ENCODE results near the gene OR11G2. TPM values are rescaled to one million over a fixed set of nuclear protein-coding genes. Genes with fewer than 3 reads are reported as not detected.
"Not testable (repeated sequence)": the region's sequence is repeated elsewhere in the genome, so short reads cannot be mapped to it uniquely, and the experiment has no call there.

The OR11G2 gene
- total and polyA plus RNA-seq, 4 donors, result not detected

DNA sequence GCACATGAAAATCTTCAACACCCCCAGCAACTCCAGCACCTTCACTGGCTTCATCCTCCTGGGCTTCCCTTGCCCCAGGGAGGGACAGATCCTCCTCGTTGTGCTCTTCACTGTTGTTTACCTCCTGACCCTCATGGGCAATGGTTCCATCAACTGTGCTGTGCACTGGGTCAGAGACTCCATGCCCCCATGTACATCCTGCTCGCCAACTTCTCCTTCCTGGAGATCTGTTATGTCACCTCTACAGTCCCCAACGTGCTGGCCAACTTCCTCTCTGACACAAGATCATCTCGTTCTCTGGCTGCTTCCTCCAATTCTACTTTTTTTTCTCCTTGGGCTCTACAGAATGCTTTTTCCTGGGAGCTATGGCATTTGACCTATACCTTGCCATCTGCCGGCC lies 11.5 kb upstream of the OR11G2 start:
- H3K27ac ChIP-seq (ENCODE audit: low read depth in 1 of 2, low read length in 2 of 2), result no peak overlapping the region
- no peaks in the 10 kb centered on the region for H3K36me3 ChIP-seq (ENCODE audit: control insufficient read depth in 1 of 2, insufficient read depth in 2 of 2, low read length in 1 of 2)
- H3K4me1 ChIP-seq (ENCODE audit: control insufficient read depth in 1 of 2, insufficient read depth in 2 of 2, low read length in 2 of 2), result no peaks in the 10 kb centered on the region
- 41 to 50% methylated on average over 5 of the region's 5 CpGs for WGBS, 2 donors
- no peaks in the 10 kb centered on the region for H3K27me3 ChIP-seq (ENCODE audit: control insufficient read depth in 1 of 2, insufficient read depth in 2 of 2, low read length in 1 of 2)
- DNase-seq (peak in 1 of 2 donors; percentile 59), ATAC-seq (ENCODE audit: low FRiP score) (no peak)
- no peak overlapping the region for H3K4me3 ChIP-seq (ENCODE audit: low read length in 2 of 2)
- intact Hi-C loops (cut with DNase I), result no loop called here
- H3K9me3 ChIP-seq (ENCODE audit: control insufficient read depth, low read length), result no peaks in the 10 kb centered on the region

DNA sequence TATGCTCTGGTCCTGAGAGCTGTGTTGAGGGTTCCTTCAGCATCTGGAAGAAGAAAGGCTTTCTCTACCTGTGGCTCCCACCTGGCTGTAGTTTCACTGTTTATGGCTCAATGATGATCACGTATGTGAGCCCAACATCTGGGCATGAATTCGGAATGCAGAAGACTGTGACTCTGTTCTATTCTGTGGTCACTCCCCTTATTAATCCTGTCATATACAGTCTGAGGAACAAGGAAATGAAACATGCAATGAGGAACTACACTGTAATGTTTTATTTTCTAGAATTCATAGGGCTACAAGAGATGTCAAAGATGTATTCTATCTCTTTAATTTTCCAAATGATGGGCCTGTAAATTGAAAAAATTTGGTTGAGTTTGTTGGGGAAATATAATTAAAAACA lies 10.8 kb upstream of the OR11G2 start:
- Histone ChIP-seq H3K9me3 (ENCODE audit: control insufficient read depth, low read length) (no peaks in the 10 kb centered on the region), H3K27ac (ENCODE audit: low read depth in 1 of 2, low read length in 2 of 2) (no peak overlapping the region), H3K36me3 (ENCODE audit: control insufficient read depth in 1 of 2, insufficient read depth in 2 of 2, low read length in 1 of 2) (no peaks in the 10 kb centered on the region), H3K4me1 (ENCODE audit: control insufficient read depth in 1 of 2, insufficient read depth in 2 of 2, low read length in 2 of 2) (no peaks in the 10 kb centered on the region), H3K4me3 (ENCODE audit: low read length in 2 of 2) (no peak overlapping the region), H3K27me3 (ENCODE audit: control insufficient read depth in 1 of 2, insufficient read depth in 2 of 2, low read length in 1 of 2) (no peaks in the 10 kb centered on the region)
- DNase-seq (no peak), ATAC-seq (ENCODE audit: low FRiP score) (no peak)
- WGBS, 2 donors, result 57 to 61% methylated on average over 2 of the region's 2 CpGs
- intact Hi-C loops (cut with DNase I), result no loop called here

DNA sequence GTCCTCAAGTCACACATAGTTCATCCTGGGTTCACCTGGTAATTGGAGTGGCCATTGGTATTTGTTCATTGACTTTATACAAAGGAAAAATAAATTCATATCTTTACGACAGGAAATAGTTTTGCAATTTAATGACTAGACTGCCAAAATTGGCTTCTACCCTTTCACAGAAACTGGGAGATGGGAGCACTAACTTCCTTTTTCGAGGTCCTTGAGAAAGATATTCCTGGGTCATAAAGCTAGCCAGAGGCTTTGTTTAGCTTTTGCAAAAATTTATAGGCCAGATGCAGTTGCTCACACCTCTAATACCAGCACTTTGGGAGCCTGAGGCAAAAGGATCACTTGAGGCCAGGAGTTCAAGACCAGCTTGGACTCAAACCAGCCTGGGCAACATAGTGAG lies 10.2 kb upstream of the OR11G2 start:
- Histone ChIP-seq H3K4me3 (ENCODE audit: low read length in 2 of 2) (no peak overlapping the region), H3K4me1 (ENCODE audit: control insufficient read depth in 1 of 2, insufficient read depth in 2 of 2, low read length in 2 of 2) (no peaks in the 10 kb centered on the region), H3K27ac (ENCODE audit: low read depth in 1 of 2, low read length in 2 of 2) (no peak overlapping the region), H3K36me3 (ENCODE audit: control insufficient read depth in 1 of 2, insufficient read depth in 2 of 2, low read length in 1 of 2) (no peaks in the 10 kb centered on the region), H3K9me3 (ENCODE audit: control insufficient read depth, low read length) (no peaks in the 10 kb centered on the region), H3K27me3 (ENCODE audit: control insufficient read depth in 1 of 2, insufficient read depth in 2 of 2, low read length in 1 of 2) (no peaks in the 10 kb centered on the region)
- intact Hi-C loops (cut with DNase I), result no loop called here
- 52 to 59% methylated on average over 2 of the region's 2 CpGs for WGBS, 2 donors
- ATAC-seq (ENCODE audit: low FRiP score) (no peak), DNase-seq (no peak)

DNA sequence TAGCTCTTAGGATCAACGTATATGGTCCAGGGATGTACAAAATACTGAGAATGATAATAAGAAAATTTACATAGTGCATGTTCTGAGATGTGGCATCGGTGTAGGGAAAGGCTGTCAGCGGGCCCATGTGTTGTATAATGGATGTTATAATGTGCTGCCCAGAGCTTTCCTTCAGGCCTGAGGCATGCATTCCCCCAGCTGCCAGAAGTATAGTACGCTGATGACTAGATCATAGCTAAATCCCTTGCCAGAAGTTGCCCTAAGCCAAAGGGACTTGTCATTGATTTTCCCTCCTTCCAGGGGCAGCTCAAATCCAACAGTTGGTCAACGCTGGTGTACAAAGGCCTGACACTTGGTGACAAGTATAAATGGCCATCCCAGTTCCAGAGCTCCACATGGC lies 6.5 kb upstream of the OR11G2 start:
- intact Hi-C loops (cut with DNase I), result no loop called here
- H3K9me3 ChIP-seq (ENCODE audit: control insufficient read depth, low read length), result no peaks in the 10 kb centered on the region
- no peak for DNase-seq
- no peaks in the 10 kb centered on the region for H3K4me1 ChIP-seq (ENCODE audit: control insufficient read depth in 1 of 2, insufficient read depth in 2 of 2, low read length in 2 of 2)
- H3K27ac ChIP-seq (ENCODE audit: low read depth in 1 of 2, low read length in 2 of 2), result no peak overlapping the region
- WGBS, 2 donors, result 40 to 49% methylated on average over 5 of the region's 5 CpGs
- no peak for ATAC-seq (ENCODE audit: low FRiP score)
- H3K27me3 ChIP-seq (ENCODE audit: control insufficient read depth in 1 of 2, insufficient read depth in 2 of 2, low read length in 1 of 2), result no peaks in the 10 kb centered on the region
- H3K36me3 ChIP-seq (ENCODE audit: control insufficient read depth in 1 of 2, insufficient read depth in 2 of 2, low read length in 1 of 2), result no peaks in the 10 kb centered on the region
- no peak overlapping the region for H3K4me3 ChIP-seq (ENCODE audit: low read length in 2 of 2)

DNA sequence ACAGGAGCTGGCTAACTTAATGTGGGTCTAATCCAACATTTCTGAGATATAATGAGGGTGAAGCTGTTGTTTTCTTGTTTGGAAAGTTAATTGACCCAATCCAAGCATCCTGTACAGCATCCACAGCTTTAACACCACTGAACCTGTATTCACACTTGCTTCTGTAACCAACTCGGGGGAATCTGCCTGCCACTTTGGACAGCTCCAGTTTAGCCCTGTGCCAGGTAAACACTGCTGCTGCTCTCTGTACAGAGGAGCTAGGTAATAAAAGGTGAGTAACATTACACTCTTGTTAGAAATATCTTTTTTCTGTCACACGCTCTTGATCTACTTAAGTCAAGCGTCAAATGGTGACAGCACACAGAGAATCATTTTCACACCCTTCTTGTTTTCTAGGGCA lies 700 bp downstream of the OR11G2 start:
- H3K4me1 ChIP-seq (ENCODE audit: control insufficient read depth in 1 of 2, insufficient read depth in 2 of 2, low read length in 2 of 2), result no peaks in the 10 kb centered on the region
- WGBS, 2 donors, result 73 to 78% methylated on average over 3 of the region's 3 CpGs
- no peaks in the 10 kb centered on the region for H3K36me3 ChIP-seq (ENCODE audit: control insufficient read depth in 1 of 2, insufficient read depth in 2 of 2, low read length in 1 of 2)
- no peaks in the 10 kb centered on the region for H3K9me3 ChIP-seq (ENCODE audit: control insufficient read depth, low read length)
- H3K4me3 ChIP-seq (ENCODE audit: low read length in 2 of 2), result no peak overlapping the region
- ATAC-seq (ENCODE audit: low FRiP score), result no peak
- intact Hi-C loops (cut with DNase I), result no loop called here
- H3K27ac ChIP-seq (ENCODE audit: low read depth in 1 of 2, low read length in 2 of 2), result no peak overlapping the region
- H3K27me3 ChIP-seq (ENCODE audit: control insufficient read depth in 1 of 2, insufficient read depth in 2 of 2, low read length in 1 of 2), result no peaks in the 10 kb centered on the region
- DNase-seq, result no peak

DNA sequence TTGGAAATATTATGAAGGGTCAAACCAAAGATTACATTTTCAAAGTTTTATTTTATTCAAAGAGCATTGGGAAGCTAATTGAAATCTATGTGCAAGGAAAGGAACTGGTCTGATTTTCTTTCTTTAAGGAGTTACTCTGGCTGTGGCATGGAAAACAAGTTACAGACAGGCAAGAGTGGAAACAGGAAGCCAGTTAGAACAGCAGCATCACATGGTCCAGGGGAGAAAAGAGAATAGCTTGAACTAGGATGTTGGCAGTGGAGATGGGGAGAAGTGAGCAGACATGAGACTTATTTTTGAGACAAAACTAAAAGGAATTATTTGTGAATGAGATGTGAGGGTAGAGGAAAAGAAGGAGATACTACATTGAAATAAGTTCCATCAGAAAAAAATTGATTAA lies 3.4 kb downstream of the OR11G2 start:
- Histone ChIP-seq H3K27ac (ENCODE audit: low read depth in 1 of 2, low read length in 2 of 2) (no peak overlapping the region), H3K27me3 (ENCODE audit: control insufficient read depth in 1 of 2, insufficient read depth in 2 of 2, low read length in 1 of 2) (peaks cover 0 to 1% of the 10 kb centered on the region in 2 donors), H3K4me3 (ENCODE audit: low read length in 2 of 2) (no peak overlapping the region), H3K4me1 (ENCODE audit: control insufficient read depth in 1 of 2, insufficient read depth in 2 of 2, low read length in 2 of 2) (no peaks in the 10 kb centered on the region), H3K9me3 (ENCODE audit: control insufficient read depth, low read length) (no peaks in the 10 kb centered on the region), H3K36me3 (ENCODE audit: control insufficient read depth in 1 of 2, insufficient read depth in 2 of 2, low read length in 1 of 2) (no peaks in the 10 kb centered on the region)
- ATAC-seq (ENCODE audit: low FRiP score) (no peak), DNase-seq (no peak)
- intact Hi-C loops (cut with DNase I), result no loop called here

DNA sequence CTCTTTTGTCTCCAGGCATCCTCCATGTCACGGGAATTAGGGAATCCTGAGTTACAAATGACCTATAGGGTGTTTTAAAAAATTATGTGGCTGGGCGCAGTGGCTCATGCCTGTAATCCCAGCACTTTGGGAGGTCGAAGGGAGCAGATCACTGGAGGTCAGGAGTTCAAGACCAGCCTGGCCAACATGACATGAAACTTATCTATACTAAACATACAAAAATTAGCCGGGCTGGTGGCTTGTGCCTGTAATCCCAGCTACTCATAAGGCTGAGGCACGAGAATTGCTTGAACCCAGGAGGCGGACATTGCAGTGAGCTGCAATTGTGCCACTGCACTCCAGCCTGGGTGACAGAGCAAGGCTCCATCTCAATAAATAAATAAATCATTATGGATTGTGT lies 4.5 kb downstream of the OR11G2 start:
- ATAC-seq (ENCODE audit: low FRiP score); H3K36me3 ChIP-seq (ENCODE audit: control insufficient read depth in 1 of 2, insufficient read depth in 2 of 2, low read length in 1 of 2); H3K4me3 ChIP-seq (ENCODE audit: low read length in 2 of 2); H3K27ac ChIP-seq (ENCODE audit: low read depth in 1 of 2, low read length in 2 of 2); intact Hi-C loops (cut with DNase I); H3K27me3 ChIP-seq (ENCODE audit: control insufficient read depth in 1 of 2, insufficient read depth in 2 of 2, low read length in 1 of 2); H3K4me1 ChIP-seq (ENCODE audit: control insufficient read depth in 1 of 2, insufficient read depth in 2 of 2, low read length in 2 of 2); H3K9me3 ChIP-seq (ENCODE audit: control insufficient read depth, low read length); DNase-seq: not testable (repeated sequence)
- 66 to 67% methylated on average over 6 of the region's 6 CpGs for WGBS, 2 donors

DNA sequence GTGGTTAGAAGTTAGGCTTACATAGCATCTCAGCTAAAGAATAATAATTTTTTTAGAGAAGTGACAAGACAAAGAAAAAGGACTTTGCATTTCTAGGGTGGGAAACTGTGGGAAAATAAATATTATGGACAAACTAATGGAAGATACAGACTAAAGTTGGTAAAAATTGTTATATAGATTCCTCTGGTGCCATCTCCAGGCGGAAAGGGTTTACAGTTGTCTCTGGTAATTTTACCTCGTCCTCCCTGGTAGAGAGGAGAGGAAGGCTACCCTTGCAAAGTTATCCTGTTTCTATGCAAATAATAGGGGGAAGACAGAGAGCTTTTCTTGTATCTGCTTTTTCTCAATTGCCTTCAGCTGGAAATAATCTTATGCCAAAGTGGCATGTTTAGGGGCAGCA lies 5.2 kb downstream of the OR11G2 start:
- WGBS, 2 donors, result 14 to 26% methylated on average over 2 of the region's 2 CpGs
- Histone ChIP-seq H3K4me3 (ENCODE audit: low read length in 2 of 2) (no peak overlapping the region), H3K27me3 (ENCODE audit: control insufficient read depth in 1 of 2, insufficient read depth in 2 of 2, low read length in 1 of 2) (peaks cover 0 to 1% of the 10 kb centered on the region in 2 donors), H3K27ac (ENCODE audit: low read depth in 1 of 2, low read length in 2 of 2) (no peak overlapping the region), H3K4me1 (ENCODE audit: control insufficient read depth in 1 of 2, insufficient read depth in 2 of 2, low read length in 2 of 2) (no peaks in the 10 kb centered on the region), H3K36me3 (ENCODE audit: control insufficient read depth in 1 of 2, insufficient read depth in 2 of 2, low read length in 1 of 2) (no peaks in the 10 kb centered on the region), H3K9me3 (ENCODE audit: control insufficient read depth, low read length) (no peaks in the 10 kb centered on the region)
- intact Hi-C loops (cut with DNase I), result no loop called here
- DNase-seq (no peak), ATAC-seq (ENCODE audit: low FRiP score) (no peak)

DNA sequence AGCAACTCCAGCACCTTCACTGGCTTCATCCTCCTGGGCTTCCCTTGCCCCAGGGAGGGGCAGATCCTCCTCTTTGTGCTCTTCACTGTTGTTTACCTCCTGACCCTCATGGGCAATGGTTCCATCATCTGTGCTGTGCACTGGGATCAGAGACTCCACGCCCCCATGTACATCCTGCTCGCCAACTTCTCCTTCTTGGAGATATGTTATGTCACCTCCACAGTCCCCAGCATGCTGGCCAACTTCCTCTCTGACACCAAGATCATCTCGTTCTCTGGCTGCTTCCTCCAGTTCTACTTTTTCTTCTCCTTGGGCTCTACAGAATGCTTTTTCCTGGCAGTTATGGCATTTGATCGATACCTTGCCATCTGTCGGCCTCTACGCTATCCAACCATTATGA lies 6.8 kb downstream of the OR11G2 start:
- WGBS, 2 donors, result 70 to 71% methylated on average over 6 of the region's 6 CpGs
- no peak for ATAC-seq (ENCODE audit: low FRiP score)

More for the DNA sequence above, 6.8 kb downstream of the OR11G2 start:
- H3K27me3 ChIP-seq (ENCODE audit: control insufficient read depth in 1 of 2, insufficient read depth in 2 of 2, low read length in 1 of 2), result peaks cover 0 to 1% of the 10 kb centered on the region in 2 donors
- intact Hi-C loops (cut with DNase I), result no loop called here
- no peaks in the 10 kb centered on the region for H3K4me1 ChIP-seq (ENCODE audit: control insufficient read depth in 1 of 2, insufficient read depth in 2 of 2, low read length in 2 of 2)
- no peaks in the 10 kb centered on the region for H3K36me3 ChIP-seq (ENCODE audit: control insufficient read depth in 1 of 2, insufficient read depth in 2 of 2, low read length in 1 of 2)
- no peak overlapping the region for H3K27ac ChIP-seq (ENCODE audit: low read depth in 1 of 2, low read length in 2 of 2)
- DNase-seq, result no peak
- H3K4me3 ChIP-seq (ENCODE audit: low read length in 2 of 2), result no peak overlapping the region
- H3K9me3 ChIP-seq (ENCODE audit: control insufficient read depth, low read length), result no peaks in the 10 kb centered on the region
